ENCODE results near the gene ARSG. TPM values are rescaled to one million over a fixed set of nuclear protein-coding genes. Genes with fewer than 3 reads are reported as not detected.
A peak's percentile ranks its signal among the peaks of the same experiment; 100 is the strongest.

Gene ARSG
- total and polyA plus RNA-seq, 9 of the 15 experiments (the other 6 are each of a cell fraction or from before 2014, with no cell fraction given), result 1.0 to 5.6 (median 1.8) TPM

DNA sequence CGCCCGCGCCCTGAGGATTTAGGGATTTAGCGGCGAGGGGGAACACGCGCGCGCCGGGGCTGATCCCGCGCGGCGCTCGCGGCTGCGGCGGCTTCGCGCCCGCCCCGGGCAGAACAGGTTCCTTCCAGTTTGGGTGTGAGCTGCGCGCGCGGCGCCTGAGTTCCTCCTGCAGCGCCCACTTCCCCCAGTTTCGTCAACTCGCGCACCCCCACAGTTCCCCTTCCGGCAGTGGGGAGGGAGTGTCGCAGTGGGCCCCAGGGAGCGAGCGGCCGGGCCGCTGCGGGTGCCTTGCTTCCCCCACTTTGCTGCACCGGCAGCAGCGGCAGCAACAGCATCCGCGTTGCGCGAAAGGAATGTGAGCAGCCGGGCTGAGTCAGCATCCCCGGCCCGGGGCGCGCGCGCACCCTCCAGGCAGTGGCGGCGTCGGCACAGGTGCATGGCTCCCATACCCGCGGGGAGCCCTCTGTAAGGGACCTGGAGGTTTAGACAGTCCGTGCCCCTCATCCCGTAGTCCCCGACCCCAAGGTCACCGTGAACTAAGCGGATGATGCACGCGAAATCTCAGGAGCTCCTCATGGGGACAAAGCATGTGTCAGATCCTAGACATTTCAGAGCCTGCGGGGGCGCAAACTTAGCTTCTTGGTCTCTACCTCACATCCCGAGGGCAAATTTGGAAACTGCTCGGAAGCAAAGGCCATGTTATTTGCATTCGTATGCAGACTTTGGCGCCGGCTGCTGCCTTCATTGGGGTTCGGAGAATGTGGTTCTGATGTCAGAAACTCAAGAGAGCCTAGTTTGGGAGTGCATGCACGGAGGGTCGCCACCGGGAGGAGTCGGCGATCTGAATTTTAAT lies 767 bp downstream of the ARSG start (continued):
- TF ChIP-seq, protein P1, sequence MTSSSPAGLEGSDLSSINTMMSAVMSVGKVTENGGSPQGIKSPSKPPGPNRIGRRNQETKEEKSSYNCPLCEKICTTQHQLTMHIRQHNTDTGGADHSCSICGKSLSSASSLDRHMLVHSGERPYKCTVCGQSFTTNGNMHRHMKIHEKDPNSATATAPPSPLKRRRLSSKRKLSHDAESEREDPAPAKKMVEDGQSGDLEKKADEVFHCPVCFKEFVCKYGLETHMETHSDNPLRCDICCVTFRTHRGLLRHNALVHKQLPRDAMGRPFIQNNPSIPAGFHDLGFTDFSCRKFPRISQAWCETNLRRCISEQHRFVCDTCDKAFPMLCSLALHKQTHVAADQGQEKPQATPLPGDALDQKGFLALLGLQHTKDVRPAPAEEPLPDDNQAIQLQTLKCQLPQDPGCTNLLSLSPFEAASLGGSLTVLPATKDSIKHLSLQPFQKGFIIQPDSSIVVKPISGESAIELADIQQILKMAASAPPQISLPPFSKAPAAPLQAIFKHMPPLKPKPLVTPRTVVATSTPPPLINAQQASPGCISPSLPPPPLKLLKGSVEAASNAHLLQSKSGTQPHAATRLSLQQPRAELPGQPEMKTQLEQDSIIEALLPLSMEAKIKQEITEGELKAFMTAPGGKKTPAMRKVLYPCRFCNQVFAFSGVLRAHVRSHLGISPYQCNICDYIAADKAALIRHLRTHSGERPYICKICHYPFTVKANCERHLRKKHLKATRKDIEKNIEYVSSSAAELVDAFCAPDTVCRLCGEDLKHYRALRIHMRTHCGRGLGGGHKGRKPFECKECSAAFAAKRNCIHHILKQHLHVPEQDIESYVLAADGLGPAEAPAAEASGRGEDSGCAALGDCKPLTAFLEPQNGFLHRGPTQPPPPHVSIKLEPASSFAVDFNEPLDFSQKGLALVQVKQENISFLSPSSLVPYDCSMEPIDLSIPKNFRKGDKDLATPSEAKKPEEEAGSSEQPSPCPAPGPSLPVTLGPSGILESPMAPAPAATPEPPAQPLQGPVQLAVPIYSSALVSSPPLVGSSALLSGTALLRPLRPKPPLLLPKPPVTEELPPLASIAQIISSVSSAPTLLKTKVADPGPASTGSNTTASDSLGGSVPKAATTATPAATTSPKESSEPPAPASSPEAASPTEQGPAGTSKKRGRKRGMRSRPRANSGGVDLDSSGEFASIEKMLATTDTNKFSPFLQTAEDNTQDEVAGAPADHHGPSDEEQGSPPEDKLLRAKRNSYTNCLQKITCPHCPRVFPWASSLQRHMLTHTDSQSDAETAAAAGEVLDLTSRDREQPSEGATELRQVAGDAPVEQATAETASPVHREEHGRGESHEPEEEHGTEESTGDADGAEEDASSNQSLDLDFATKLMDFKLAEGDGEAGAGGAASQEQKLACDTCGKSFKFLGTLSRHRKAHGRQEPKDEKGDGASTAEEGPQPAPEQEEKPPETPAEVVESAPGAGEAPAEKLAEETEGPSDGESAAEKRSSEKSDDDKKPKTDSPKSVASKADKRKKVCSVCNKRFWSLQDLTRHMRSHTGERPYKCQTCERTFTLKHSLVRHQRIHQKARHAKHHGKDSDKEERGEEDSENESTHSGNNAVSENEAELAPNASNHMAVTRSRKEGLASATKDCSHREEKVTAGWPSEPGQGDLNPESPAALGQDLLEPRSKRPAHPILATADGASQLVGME (CRISPR knock-in tag; IDR thresholded peaks at IDR 0.05), result peak; percentile 71; the same call in 1 of the 2 replicates
- no peak for TF ChIP-seq ETV5 (CRISPR knock-in tag; IDR thresholded peaks at IDR 0.05; ENCODE audit: low read depth)
- no peak for TF ChIP-seq FIP1L1 (IDR thresholded peaks at IDR 0.05; ENCODE audit: low read depth, low read length, poor library complexity, severe bottlenecking)
- TF ChIP-seq ZSCAN29 (IDR thresholded peaks at IDR 0.05), result no peak
- TF ChIP-seq ETV6 (IDR thresholded peaks at IDR 0.05; ENCODE audit: borderline replicate concordance in 1 of 2, low read depth in 2 of 2, low read length in 1 of 2), result no peak
- no peak for TF ChIP-seq ETV6 (CRISPR knock-in tag; IDR thresholded peaks at IDR 0.05; ENCODE audit: borderline replicate concordance)
- no peak for TF ChIP-seq TAF7 (tag; IDR thresholded peaks at IDR 0.05)
- peak; percentile 81 for TF ChIP-seq EP400 (IDR thresholded peaks at IDR 0.05)
- TF ChIP-seq, protein P2, sequence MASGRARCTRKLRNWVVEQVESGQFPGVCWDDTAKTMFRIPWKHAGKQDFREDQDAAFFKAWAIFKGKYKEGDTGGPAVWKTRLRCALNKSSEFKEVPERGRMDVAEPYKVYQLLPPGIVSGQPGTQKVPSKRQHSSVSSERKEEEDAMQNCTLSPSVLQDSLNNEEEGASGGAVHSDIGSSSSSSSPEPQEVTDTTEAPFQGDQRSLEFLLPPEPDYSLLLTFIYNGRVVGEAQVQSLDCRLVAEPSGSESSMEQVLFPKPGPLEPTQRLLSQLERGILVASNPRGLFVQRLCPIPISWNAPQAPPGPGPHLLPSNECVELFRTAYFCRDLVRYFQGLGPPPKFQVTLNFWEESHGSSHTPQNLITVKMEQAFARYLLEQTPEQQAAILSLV (tag; IDR thresholded peaks at IDR 0.05), result no peak
- TF ChIP-seq ZNF311 (CRISPR knock-in tag; IDR thresholded peaks at IDR 0.05), result no peak
- no peak for TF ChIP-seq ZNF561 (CRISPR knock-in tag; conservative IDR thresholded peaks at IDR 0.05)
- TF ChIP-seq ZNF699 (CRISPR knock-in tag; IDR thresholded peaks at IDR 0.05; ENCODE audit: insufficient replicate concordance), result no peak
- TF ChIP-seq ZNF224 (CRISPR knock-in tag; IDR thresholded peaks at IDR 0.05), result no peak
- TF ChIP-seq ZNF146 (CRISPR knock-in tag; IDR thresholded peaks at IDR 0.05; ENCODE audit: unreplicated experiment), result no peak
- no peak; the same call in 1 of the 2 replicates for TF ChIP-seq ZFX (CRISPR knock-in tag; IDR thresholded peaks at IDR 0.05)
- TF ChIP-seq, protein P3, sequence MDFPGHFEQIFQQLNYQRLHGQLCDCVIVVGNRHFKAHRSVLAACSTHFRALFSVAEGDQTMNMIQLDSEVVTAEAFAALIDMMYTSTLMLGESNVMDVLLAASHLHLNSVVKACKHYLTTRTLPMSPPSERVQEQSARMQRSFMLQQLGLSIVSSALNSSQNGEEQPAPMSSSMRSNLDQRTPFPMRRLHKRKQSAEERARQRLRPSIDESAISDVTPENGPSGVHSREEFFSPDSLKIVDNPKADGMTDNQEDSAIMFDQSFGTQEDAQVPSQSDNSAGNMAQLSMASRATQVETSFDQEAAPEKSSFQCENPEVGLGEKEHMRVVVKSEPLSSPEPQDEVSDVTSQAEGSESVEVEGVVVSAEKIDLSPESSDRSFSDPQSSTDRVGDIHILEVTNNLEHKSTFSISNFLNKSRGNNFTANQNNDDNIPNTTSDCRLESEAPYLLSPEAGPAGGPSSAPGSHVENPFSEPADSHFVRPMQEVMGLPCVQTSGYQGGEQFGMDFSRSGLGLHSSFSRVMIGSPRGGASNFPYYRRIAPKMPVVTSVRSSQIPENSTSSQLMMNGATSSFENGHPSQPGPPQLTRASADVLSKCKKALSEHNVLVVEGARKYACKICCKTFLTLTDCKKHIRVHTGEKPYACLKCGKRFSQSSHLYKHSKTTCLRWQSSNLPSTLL (IDR thresholded peaks at IDR 0.05), result no peak
- TF ChIP-seq PHF21A (IDR thresholded peaks at IDR 0.05; ENCODE audit: borderline replicate concordance, low read depth), result peak; percentile 15; the same call in 1 of the 2 replicates
- TF ChIP-seq TEAD4 (IDR thresholded peaks at IDR 0.05; ENCODE audit: low read length), result no peak
- TF ChIP-seq TEAD4 (CRISPR knock-in tag; IDR thresholded peaks at IDR 0.05; ENCODE audit: borderline replicate concordance), result no peak
- no peak for TF ChIP-seq CBX2 (IDR thresholded peaks at IDR 0.05; ENCODE audit: insufficient read depth, low read length, poor library complexity, severe bottlenecking)
